ENCODE data around the gene PLAC8. TPM values are rescaled to one million over a fixed set of nuclear protein-coding genes. Genes with fewer than 3 reads are reported as not detected.

The PLAC8 gene
- total RNA-seq (2014; rRNA removed; shearing (Covaris generic)) (not detected in 2 replicates), total RNA-seq (2022) (not detected in 2 replicates), Bru-seq, nascent RNA (percentile 16 among the genes with signal in this experiment), BruChase-seq, experiment 1, labeled RNA remaining after a 6-hour chase (percentile 20 among the genes with signal in this experiment), BruChase-seq, experiment 2, labeled RNA remaining after a 2-hour chase (percentile 20 among the genes with signal in this experiment)
- long read RNA-seq = 0 reads

- Histone ChIP-seq H3K4me1 (ENCODE audit: insufficient read depth, low read length, poor library complexity, severe bottlenecking) (peaks cover 37% of the 10 kb centered on the region), H3K79me2 (ENCODE audit: insufficient read depth, low read depth, low read length) (no peaks in the 10 kb centered on the region), H3K9me3 (ENCODE audit: low read length) (no peaks in the 10 kb centered on the region), H3K4me2 (ENCODE audit: low read length) (no peak within 1 kb of the TSS), H3K27ac (ENCODE audit: low read depth, low read length, poor library complexity, severe bottlenecking) (no peak within 1 kb of the TSS), H3K4me3 (ENCODE audit: low read depth, low read length, poor library complexity, severe bottlenecking) (no peak within 1 kb of the TSS), H3K36me3 (ENCODE audit: insufficient read depth, low read length) (no peaks in the 10 kb centered on the region), H2AFZ (ENCODE audit: low read length) (no peak within 1 kb of the TSS), H3K9me2 (ENCODE audit: insufficient read depth, low read length) (no peaks in the 10 kb centered on the region), H4K20me1 (ENCODE audit: insufficient read depth, low read length) (no peaks in the 10 kb centered on the region)
- CTCF ChIA-PET (ENCODE audit: unreplicated experiment) = no interaction called here
- BruUV-seq (replicated peaks) = no TSS peak
- intact Hi-C loops (cut with micrococcal nuclease; ENCODE audit: unreplicated experiment) = no loop called here
- no peak for DNase-seq (ENCODE audit: low spot score)
- no peak for TF ChIP-seq CTCF (conservative IDR thresholded peaks at IDR 0.05; ENCODE audit: low read length)
- no peak for TF ChIP-seq EZH2phosphoT487 (IDR thresholded peaks at IDR 0.05; ENCODE audit: borderline replicate concordance, low read depth, low read length)
- POLR2A ChIA-PET = interaction anchor here (0.6 to 1.5 kb wide), 8 partner anchors 9 to 740 kb away, joined by 3 to 6 read pairs (median 3); no protein-coding TSS in a partner anchor
Observed at GRCh38 chr4:83114576-83114975, at the start of gene PLAC8. Gene PLAC8 (minus strand): TSS chr4:83114729. CDS start chr4:83107921, 6,808 bp downstream.

DNA sequence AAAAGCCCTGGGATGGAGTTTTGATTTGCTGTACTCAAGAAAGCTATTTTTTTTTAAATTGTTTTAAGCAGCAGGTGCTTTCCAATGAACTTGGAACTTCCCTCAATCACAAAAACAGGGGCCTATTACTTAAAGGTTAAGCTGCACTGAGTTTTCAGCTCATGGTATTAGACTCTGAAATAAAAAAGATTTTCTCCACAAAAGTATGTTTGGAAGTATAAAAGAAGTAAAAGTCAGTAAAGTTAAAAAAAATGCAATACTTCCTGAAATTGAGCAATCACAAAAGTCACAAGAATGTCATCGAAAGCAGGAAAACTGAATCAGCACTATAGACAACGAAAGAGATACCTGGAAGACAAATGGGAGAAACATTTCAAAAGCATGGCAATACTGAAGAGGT lies 38.9 kb upstream of the PLAC8 start:
- Histone ChIP-seq H3K27ac (ENCODE audit: low read depth, low read length, poor library complexity, severe bottlenecking) (no peak overlapping the region), H3K4me3 (ENCODE audit: low read depth, low read length, poor library complexity, severe bottlenecking) (no peak overlapping the region), H2AFZ (ENCODE audit: low read length) (no peak overlapping the region), H3K4me1 (ENCODE audit: insufficient read depth, low read length, poor library complexity, severe bottlenecking) (no peaks in the 10 kb centered on the region), H3K79me2 (ENCODE audit: insufficient read depth, low read depth, low read length) (no peaks in the 10 kb centered on the region), H4K20me1 (ENCODE audit: insufficient read depth, low read length) (no peaks in the 10 kb centered on the region), H3K4me2 (ENCODE audit: low read length) (no peak overlapping the region), H3K9me3 (ENCODE audit: low read length) (no peaks in the 10 kb centered on the region), H3K9me2 (ENCODE audit: insufficient read depth, low read length) (no peaks in the 10 kb centered on the region), H3K36me3 (ENCODE audit: insufficient read depth, low read length) (no peaks in the 10 kb centered on the region)
- no TSS peak for BruUV-seq (replicated peaks)
- intact Hi-C loops (cut with micrococcal nuclease; ENCODE audit: unreplicated experiment) = no loop called here
- POLR2A ChIA-PET = interaction anchor here (0.7 to 1.3 kb wide), 2 partner anchors 26 to 57 kb away, joined by 3 read pairs; no protein-coding TSS in a partner anchor
- CTCF ChIA-PET (ENCODE audit: unreplicated experiment) = no interaction called here
- TF ChIP-seq EZH2phosphoT487 (IDR thresholded peaks at IDR 0.05; ENCODE audit: borderline replicate concordance, low read depth, low read length) (no peak), CTCF (conservative IDR thresholded peaks at IDR 0.05; ENCODE audit: low read length) (no peak)
- no peak for DNase-seq (ENCODE audit: low spot score)

GRCh38 chr4:83152746-83153145 lies 38.2 kb upstream of the PLAC8 start:
- Histone ChIP-seq H3K27ac (ENCODE audit: low read depth, low read length, poor library complexity, severe bottlenecking) (no peak overlapping the region), H3K79me2 (ENCODE audit: insufficient read depth, low read depth, low read length) (no peaks in the 10 kb centered on the region), H4K20me1 (ENCODE audit: insufficient read depth, low read length) (no peaks in the 10 kb centered on the region), H3K4me3 (ENCODE audit: low read depth, low read length, poor library complexity, severe bottlenecking) (no peak overlapping the region), H3K4me2 (ENCODE audit: low read length) (no peak overlapping the region), H2AFZ (ENCODE audit: low read length) (no peak overlapping the region), H3K9me3 (ENCODE audit: low read length) (no peaks in the 10 kb centered on the region), H3K9me2 (ENCODE audit: insufficient read depth, low read length) (no peaks in the 10 kb centered on the region), H3K36me3 (ENCODE audit: insufficient read depth, low read length) (no peaks in the 10 kb centered on the region), H3K4me1 (ENCODE audit: insufficient read depth, low read length, poor library complexity, severe bottlenecking) (no peaks in the 10 kb centered on the region)
- no peak for TF ChIP-seq CTCF (conservative IDR thresholded peaks at IDR 0.05; ENCODE audit: low read length)
- TF ChIP-seq EZH2phosphoT487 (IDR thresholded peaks at IDR 0.05; ENCODE audit: borderline replicate concordance, low read depth, low read length) = no peak
- DNase-seq (ENCODE audit: low spot score) = no peak
- CTCF ChIA-PET (ENCODE audit: unreplicated experiment) = no interaction called here
- intact Hi-C loops (cut with micrococcal nuclease; ENCODE audit: unreplicated experiment) = no loop called here
- POLR2A ChIA-PET = interaction anchor here (0.7 kb wide), 1 partner anchor 58 kb away, joined by 3 read pairs; no protein-coding TSS in a partner anchor
- BruUV-seq (replicated peaks) = no TSS peak

All from OCI-LY7 (cell line).